ENCODE results near the gene NAA38.

- no peak for TF ChIP-seq CTCF (IDR thresholded peaks at IDR 0.05)
- no peak for TF ChIP-seq EZH2 (IDR thresholded peaks at IDR 0.05; ENCODE audit: borderline replicate concordance, insufficient read depth, low read depth, low read length, poor library complexity, severe bottlenecking)
Observed at GRCh38 chr17:7839190-7839875, 18.0 kb downstream of the NAA38 start.

Measured in B cell (primary cell).